OCI-LY1 (cell line): ENCODE data around the gene TRPC4AP.

Experiments used
- H2AFZ ChIP-seq: fragments of 200-600 bp; sonication (generic), shearing (Covaris generic); 2 replicates; pipeline ENCODE4 v1.6.0; 2014; ENCODE audit warnings: antibody characterized with exemption, mild to moderate bottlenecking, low read length
- H3F3A ChIP-seq: fragments of 200-600 bp; sonication (generic), shearing (Covaris generic); 2 replicates; pipeline ENCODE4 v1.6.0; 2014; ENCODE audit warnings: mild to moderate bottlenecking, antibody characterized with exemption, low read length, moderate library complexity; ENCODE audit not compliant: insufficient read depth
- H3K27ac ChIP-seq: fragments of 200-600 bp; sonication (generic); 2 replicates; pipeline ENCODE4 v1.5.1; 2014; ENCODE audit warnings: low read length, mixed run types, mild to moderate bottlenecking, low read depth; ENCODE audit not compliant: poor library complexity, severe bottlenecking
- H3K27me3 ChIP-seq: fragments of 200-600 bp; sonication (generic); 2 replicates; pipeline ENCODE4 v1.6.0; 2014; ENCODE audit warnings: antibody characterized with exemption, mild to moderate bottlenecking, low read length, moderate library complexity; ENCODE audit not compliant: insufficient read depth
- H3K36me3 ChIP-seq: fragments of 200-600 bp; sonication (generic); 2 replicates; pipeline ENCODE4 v1.6.1; 2014; ENCODE audit warnings: mild to moderate bottlenecking, antibody characterized with exemption, low read length, moderate library complexity, mixed read lengths; ENCODE audit not compliant: insufficient read depth
- H3K4me1 ChIP-seq: fragments of 200-600 bp; sonication (generic); 2 replicates; pipeline ENCODE4 v1.5.1; 2014; ENCODE audit warnings: mild to moderate bottlenecking, low read length, moderate library complexity; ENCODE audit not compliant: insufficient read depth, severe bottlenecking
- H3K4me2 ChIP-seq: fragments of 200-600 bp; sonication (generic), shearing (Covaris generic); 2 replicates; pipeline ENCODE4 v1.6.1; 2014; ENCODE audit warnings: low read length
- H3K4me3 ChIP-seq: fragments of 200-600 bp; sonication (generic); 2 replicates; pipeline ENCODE4 v1.5.1; 2014; ENCODE audit warnings: low read length, low read depth, mild to moderate bottlenecking, mixed read lengths; ENCODE audit not compliant: poor library complexity, severe bottlenecking
- H3K79me2 ChIP-seq: fragments of 200-600 bp; shearing (Covaris generic); 2 replicates; pipeline ENCODE4 v1.6.1; 2016; ENCODE audit warnings: mixed run types, low read length, mixed read lengths; ENCODE audit not compliant: insufficient read depth
- H3K9ac ChIP-seq: fragments of 200-600 bp; sonication (generic), shearing (Covaris generic); 2 replicates; pipeline ENCODE4 v1.6.1; 2014; ENCODE audit warnings: mild to moderate bottlenecking, low read length, mixed read lengths
- H3K9me2 ChIP-seq: fragments of 200-600 bp; sonication (generic), shearing (Covaris generic); 2 replicates; pipeline ENCODE4 v1.6.1; 2014; ENCODE audit warnings: low read depth, mild to moderate bottlenecking, low read length, mixed read lengths
- H3K9me3 ChIP-seq: fragments of 200-600 bp; shearing (Covaris generic); 2 replicates; pipeline ENCODE4 v1.6.1; 2014; ENCODE audit warnings: low read length, mixed read lengths
- H4K20me1 ChIP-seq: fragments of 200-600 bp; sonication (generic), shearing (Covaris generic); 2 replicates; pipeline ENCODE4 v1.6.0; 2016; ENCODE audit warnings: mild to moderate bottlenecking, low read length; ENCODE audit not compliant: insufficient read depth
- EZH2 ChIP-seq: fragments of 200-600 bp; sonication (generic), shearing (Covaris generic); IDR thresholded peaks from 2 replicates; pipeline ENCODE4 v1.8.0; 2017; ENCODE audit warnings: borderline replicate concordance, mixed run types, mild to moderate bottlenecking, antibody characterized with exemption, low read length, moderate library complexity, mixed read lengths
- TF ChIP-seq, protein P1 (sequence below): fragments of 200-600 bp; sonication (generic), shearing (Covaris generic); IDR thresholded peaks from 2 replicates; pipeline ENCODE4 v1.5.1; 2017; ENCODE audit warnings: mild to moderate bottlenecking, antibody characterized with exemption, low read length, moderate library complexity, mixed read lengths

TRPC4AP gene

DNA sequence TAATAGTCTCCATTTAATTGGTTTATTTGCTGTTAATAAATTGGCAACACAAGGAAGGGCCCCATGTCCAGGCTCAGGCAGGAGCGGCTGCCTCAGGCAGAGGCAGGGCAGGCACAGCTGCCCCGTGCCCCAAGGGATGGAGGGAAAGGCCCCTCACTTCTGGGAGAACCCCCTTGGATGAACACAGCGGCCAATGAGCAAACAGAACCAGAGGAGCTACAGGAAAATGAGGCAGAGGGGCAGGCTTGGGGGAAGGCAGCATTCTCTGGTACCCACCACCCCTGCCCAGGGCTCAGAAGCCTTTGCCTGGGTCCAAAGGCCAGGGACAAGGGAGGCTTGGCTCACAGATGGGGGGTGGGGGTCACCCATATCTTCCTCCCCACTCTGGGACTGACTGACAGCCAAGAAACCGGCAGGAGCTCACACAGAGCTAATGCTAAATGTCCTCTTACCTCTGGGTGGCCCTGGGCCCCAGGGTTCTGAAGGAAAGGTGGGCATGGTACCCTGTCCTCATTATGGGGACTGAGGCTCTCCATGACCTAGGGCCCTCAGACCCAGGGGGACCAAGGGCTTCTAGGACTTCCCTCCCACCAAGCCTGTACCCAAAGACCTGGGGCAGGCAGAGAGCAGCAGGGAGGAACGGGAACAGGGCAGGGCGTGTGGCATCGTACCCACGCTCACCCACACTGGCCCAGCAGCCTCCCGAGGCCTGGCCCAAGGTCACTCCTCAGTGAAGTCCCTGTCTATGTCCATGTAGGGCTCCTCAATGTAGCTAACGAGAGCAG lies 90.0 kb downstream of the TRPC4AP start:
- Histone ChIP-seq H3K9me2 (no peaks in the 10 kb centered on the region), H3F3A (no peaks in the 10 kb centered on the region), H3K27ac (no peak overlapping the region), H2AFZ (no peak overlapping the region), H3K36me3 (peaks cover 61% of the 10 kb centered on the region), H3K79me2 (no peaks in the 10 kb centered on the region), H3K9me3 (no peaks in the 10 kb centered on the region), H3K4me1 (peaks cover under 1% of the 10 kb centered on the region), H3K27me3 (no peaks in the 10 kb centered on the region), H4K20me1 (no peaks in the 10 kb centered on the region), H3K4me2 (no peak overlapping the region), H3K9ac (no peak overlapping the region), H3K4me3 (no peak overlapping the region)
- no peak for TF ChIP-seq EZH2
- TF ChIP-seq, protein P1, sequence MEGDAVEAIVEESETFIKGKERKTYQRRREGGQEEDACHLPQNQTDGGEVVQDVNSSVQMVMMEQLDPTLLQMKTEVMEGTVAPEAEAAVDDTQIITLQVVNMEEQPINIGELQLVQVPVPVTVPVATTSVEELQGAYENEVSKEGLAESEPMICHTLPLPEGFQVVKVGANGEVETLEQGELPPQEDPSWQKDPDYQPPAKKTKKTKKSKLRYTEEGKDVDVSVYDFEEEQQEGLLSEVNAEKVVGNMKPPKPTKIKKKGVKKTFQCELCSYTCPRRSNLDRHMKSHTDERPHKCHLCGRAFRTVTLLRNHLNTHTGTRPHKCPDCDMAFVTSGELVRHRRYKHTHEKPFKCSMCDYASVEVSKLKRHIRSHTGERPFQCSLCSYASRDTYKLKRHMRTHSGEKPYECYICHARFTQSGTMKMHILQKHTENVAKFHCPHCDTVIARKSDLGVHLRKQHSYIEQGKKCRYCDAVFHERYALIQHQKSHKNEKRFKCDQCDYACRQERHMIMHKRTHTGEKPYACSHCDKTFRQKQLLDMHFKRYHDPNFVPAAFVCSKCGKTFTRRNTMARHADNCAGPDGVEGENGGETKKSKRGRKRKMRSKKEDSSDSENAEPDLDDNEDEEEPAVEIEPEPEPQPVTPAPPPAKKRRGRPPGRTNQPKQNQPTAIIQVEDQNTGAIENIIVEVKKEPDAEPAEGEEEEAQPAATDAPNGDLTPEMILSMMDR, result no peak

GRCh38 chr20:35001596-35002362 lies 90.8 kb downstream of the TRPC4AP start:
- Histone ChIP-seq H3K4me3 (no peak overlapping the region), H4K20me1 (no peaks in the 10 kb centered on the region), H3K9me3 (no peaks in the 10 kb centered on the region), H3K36me3 (peaks cover 53% of the 10 kb centered on the region), H3K27ac (no peak overlapping the region), H3K27me3 (no peaks in the 10 kb centered on the region), H3F3A (no peaks in the 10 kb centered on the region), H3K79me2 (no peaks in the 10 kb centered on the region), H3K9me2 (no peaks in the 10 kb centered on the region), H3K4me2 (no peak overlapping the region), H2AFZ (no peak overlapping the region), H3K4me1 (peaks cover 3% of the 10 kb centered on the region), H3K9ac (no peak overlapping the region)
- TF ChIP-seq, protein P1, result peak; percentile 38
- no peak for TF ChIP-seq EZH2

GRCh38 chr20:35000922-35001595 lies 91.5 kb downstream of the TRPC4AP start:
- TF ChIP-seq, protein P1, result no peak
- no peak for TF ChIP-seq EZH2
- no peak overlapping the region for H3K4me2 ChIP-seq
- no peaks in the 10 kb centered on the region for H4K20me1 ChIP-seq
- no peak overlapping the region for H2AFZ ChIP-seq
- H3K36me3 ChIP-seq, result peaks cover 52% of the 10 kb centered on the region
- no peaks in the 10 kb centered on the region for H3K79me2 ChIP-seq
- peaks cover 3% of the 10 kb centered on the region for H3K4me1 ChIP-seq
- no peak overlapping the region for H3K4me3 ChIP-seq
- no peak overlapping the region for H3K9ac ChIP-seq
- H3K9me3 ChIP-seq, result no peaks in the 10 kb centered on the region
- no peaks in the 10 kb centered on the region for H3K9me2 ChIP-seq
- H3K27me3 ChIP-seq, result no peaks in the 10 kb centered on the region
- H3F3A ChIP-seq, result no peaks in the 10 kb centered on the region
- no peak overlapping the region for H3K27ac ChIP-seq
